NCI-H146 (cell line): Measurements from ENCODE around the gene SCNN1G.
A peak's percentile ranks its signal among the peaks of the same experiment; 100 is the strongest.
"Not testable (repeated sequence)": the region's sequence is repeated elsewhere in the genome, so short reads cannot be mapped to it uniquely, and the experiment has no call there.

Experiments used
- DNase-seq: peaks from one replicate; lab custom pipeline; 2025; lab: John Stamatoyannopoulos, UW

SCNN1G gene, protein sequence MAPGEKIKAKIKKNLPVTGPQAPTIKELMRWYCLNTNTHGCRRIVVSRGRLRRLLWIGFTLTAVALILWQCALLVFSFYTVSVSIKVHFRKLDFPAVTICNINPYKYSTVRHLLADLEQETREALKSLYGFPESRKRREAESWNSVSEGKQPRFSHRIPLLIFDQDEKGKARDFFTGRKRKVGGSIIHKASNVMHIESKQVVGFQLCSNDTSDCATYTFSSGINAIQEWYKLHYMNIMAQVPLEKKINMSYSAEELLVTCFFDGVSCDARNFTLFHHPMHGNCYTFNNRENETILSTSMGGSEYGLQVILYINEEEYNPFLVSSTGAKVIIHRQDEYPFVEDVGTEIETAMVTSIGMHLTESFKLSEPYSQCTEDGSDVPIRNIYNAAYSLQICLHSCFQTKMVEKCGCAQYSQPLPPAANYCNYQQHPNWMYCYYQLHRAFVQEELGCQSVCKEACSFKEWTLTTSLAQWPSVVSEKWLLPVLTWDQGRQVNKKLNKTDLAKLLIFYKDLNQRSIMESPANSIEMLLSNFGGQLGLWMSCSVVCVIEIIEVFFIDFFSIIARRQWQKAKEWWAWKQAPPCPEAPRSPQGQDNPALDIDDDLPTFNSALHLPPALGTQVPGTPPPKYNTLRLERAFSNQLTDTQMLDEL

DNA sequence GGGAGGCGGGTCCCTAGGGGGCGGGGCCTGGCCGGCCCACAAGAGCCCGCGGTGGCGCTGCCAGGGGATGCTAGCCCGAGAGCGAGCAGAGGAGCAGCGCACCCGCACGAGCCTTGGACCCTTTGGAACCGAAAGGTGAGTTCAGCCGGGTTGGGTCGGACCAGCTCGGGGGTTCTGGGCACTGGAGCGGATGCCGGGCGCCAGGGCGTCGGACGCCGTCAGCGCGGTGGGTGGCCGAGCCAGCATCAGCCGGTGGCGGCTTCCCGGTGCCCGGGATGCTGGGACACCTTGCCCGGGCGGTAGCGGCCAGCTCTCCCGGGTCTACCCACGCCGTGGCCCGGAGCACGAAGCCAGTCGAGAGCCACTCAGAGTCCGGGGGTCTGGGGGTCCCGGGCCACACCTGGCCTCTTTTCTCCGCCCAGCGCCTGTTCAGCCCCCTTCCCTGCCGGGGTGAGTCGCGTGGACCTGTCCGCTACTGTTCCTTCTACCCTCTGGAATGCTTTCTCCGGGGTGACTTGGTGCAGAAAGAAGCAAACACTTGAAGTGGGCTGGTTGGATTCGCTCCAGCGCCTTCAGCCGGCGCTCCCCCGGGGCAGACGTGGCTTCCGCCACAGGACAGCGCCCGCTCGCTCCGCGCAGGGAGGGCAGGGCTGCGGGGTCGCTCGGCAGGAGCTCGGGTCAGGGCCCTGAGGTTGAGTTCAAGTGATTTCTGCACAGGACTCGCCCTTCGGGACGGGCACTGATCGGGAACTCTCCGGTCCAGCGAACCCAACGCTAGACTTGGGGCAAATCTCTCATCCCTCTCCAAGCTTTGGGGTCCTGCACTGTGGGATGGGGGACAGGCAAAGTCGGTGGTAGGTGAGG, at the start of gene SCNN1G:
TSS of gene SCNN1G (plus strand) at position 67 of the 864 bp plus-strand sequence. CDS start 3,527 bp downstream, outside the sequence.
- DNase-seq = peak; percentile 44

DNA sequence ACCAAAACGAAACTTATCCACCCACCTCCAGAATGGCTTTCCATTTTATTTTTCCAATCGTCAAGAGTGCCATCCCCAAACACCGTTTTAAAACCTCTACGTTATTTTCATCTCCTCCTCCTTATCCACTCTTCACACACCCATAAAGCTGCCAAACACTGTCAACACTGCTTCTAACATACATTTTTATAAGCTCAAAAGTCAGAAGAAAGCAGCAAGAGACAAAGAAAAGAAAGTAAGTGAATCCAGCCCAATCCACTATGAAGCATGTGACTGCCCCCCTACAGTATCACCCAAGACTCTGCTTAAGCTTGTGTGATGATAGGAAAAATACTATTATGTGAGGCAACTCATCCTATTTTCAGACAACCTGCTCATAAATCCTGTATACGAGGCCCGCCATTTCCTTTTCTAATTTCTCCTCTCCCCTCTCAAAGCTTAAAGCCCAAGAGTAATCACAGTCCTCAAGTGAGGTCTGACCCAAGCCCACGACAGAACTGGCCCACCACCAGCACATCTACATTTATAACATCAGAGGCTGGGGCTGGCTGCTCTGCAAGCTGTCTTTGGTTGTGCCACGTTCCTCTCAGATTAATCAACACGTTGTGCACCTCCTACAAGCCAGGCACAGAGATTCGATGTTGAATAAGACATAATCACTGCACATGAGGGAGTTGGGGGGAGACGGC, 49.6 kb upstream of the SCNN1G start:
- no peak for DNase-seq

DNA sequence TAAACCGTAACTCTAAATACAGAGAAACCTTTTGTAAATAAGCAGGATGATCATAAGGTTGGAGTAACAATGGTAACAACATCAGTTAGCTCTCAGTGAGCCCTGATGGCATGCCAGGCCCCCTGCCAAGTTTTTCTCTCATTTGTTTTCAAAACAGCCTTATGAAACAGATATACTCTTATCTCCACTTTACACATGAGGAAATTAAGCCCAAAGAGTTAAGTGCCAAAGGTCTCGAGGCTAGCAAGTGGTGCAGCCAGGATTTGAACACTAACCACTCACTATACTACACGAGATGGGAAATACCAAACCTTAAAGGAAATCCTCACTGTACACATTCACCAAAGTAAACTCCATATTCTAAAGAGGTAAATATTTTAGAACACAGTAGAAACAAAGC, 48.3 kb upstream of the SCNN1G start:
- no peak for DNase-seq

DNA sequence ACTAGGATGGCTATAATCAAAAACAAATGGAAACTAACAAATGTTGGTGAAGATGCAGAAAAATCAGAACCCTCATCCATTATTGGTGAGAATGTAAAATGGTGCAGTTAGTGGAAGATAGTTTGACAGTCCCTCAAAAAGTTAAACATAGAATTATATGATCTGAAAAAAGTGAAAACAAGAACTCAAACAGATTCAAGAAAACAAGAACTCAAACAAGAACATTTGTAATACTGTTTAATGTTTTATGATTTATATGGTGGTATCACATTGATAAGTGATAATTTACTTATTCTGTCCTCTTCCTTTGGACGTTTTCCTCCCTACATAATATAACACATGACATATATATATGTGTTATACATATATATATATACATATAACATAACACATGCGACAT, 45.3 kb upstream of the SCNN1G start:
- no peak for DNase-seq

DNA sequence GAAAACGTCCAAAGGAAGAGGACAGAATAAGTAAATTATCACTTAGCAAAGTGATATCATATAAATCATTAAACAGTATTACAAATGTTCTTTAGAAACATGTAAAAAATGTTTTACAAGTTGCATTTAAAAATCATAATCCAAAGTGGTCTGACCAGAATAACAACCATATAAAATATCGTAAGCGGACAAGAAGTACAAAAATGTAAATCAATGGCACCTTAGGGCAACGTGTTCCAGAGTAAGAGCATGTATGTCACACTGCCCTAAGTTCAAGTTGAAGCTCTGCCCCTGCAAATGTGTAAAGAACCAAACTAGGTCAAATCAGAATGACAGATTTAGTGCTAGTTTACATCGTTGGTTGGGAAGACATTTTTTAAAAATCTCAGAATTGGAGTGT, 44.7 kb upstream of the SCNN1G start:
- DNase-seq = no peak

DNA sequence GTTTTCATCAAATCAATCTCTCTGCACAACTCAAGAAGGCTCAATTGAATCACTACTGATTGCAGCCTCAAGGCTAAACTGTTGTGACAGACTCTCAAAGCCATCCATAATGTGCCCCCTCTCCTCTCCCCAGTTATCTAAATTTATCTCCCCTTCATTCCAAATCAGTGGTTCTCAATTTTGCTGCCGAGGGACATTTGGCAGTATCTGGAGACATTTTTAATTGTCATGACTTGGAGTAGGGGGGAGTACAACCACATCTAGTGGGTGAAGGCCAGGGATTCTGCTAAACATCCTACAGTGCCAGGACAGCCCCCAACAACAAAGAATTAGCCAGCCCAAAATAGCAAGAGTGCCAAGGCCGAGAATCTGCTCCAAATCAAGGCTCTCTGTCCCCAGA, 42.4 kb upstream of the SCNN1G start:
- DNase-seq = no peak

DNA sequence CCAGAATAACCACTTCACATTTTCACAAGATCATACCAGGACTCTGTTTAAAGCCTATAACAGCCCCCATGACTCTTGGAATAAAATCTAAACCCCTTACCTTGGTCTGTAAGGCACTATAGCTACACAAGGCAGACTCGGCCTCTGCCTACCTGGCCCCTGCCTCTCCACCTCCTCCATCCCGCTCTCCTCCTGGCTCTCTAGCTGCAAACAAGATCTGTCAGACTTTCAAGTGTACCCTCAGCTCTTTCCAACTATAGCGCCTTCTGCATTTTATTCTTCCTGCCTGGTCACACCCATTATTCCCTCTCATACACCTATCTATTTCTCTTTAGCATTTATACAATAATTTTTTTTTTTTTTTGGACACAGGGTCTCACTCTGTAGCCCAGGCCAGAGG, 41.5 kb upstream of the SCNN1G start:
- DNase-seq = no peak

DNA sequence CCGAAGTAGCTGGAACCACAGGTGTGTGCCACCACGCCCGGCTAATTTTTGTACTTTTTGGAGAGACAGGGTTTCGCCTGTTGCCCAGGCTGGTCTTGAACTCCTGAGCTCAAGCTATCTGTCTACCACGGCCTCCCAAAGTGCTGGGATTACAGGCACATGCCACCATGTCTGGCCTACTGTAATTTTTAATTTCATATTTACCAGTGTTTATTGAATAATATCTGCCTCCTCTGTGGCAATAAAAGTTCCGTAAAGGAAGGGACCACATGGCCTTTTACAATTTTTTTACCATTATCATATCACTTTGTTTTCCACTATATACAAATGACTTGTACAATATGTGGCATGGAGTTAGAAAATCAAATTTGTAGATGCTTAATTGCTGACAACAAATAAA, 41.0 kb upstream of the SCNN1G start:
- no peak for DNase-seq

DNA sequence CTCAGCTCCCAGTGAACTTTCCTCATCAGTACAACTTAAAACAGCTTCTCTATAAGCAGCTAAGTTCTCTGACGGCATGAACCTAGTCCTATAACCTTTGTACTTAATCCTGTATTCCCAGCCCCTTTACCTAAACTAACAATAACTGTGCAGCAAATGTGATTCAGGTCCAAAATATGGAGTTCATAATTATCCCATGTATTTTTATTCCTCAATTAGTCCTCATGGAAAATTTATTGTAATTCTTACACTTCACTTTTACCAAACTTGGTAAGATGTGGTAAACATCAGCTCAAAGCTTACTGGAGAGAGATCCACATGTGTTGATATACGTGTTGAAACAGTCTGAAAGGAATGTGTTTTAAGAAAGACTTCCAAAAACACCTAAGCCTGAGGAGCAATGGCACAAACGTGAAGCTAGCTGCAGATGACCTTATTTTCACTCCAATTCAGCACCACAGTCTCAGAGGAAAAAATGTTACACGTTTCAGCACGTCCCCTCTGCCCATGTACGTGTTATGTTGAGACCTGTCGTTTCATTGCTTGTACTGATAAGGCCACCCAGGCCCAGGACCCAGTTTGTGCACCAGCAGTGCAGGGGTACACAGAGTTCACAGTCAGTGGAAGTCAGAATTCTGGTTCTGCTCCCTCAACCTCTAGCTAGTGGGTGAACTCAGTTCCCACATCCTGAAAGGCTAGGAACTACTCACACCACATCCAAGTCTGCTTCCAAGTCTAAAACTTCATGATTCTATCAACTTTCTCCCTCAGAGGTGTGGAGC, 40.4 kb upstream of the SCNN1G start:
- no peak for DNase-seq

DNA sequence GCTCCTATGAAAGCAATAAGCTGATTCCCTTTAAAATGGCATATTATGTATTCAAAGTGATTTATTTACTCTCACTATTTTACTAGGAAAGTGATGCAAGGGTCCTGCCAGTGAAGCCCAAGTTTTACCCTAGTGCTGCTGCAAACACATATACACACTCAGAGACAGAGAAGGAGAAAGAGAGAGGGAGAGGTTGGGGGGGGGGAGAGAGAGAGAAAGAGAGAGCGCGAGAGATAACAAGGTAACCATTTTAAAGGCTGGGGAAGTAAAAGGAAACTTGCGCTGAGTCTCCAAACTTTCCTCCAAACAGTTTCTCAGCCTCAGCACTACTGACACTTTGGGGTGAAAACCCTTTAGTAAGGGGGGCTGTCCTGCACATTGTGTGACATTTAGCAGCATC, 39.2 kb upstream of the SCNN1G start:
- DNase-seq = no peak

DNA sequence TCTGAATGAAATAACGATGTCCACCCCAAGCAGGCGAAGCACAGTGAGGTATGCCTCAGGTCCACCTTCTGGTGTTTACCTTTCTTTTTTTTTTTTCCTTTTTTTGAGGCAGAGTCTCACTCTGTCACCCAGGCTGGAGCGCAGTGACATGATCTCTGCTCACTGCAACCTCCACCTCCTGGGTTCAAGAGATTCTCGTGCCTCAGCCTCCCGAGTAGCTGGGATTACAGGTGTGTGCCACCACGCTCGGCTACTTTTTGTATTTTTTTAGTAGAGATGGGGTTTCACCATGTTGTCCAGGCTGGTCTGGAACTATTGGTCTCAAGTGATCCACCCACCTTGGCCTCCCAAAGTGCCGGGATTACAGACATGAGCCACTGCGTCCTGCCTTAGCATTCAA, 38.2 kb upstream of the SCNN1G start:
- not testable (repeated sequence) for DNase-seq

DNA sequence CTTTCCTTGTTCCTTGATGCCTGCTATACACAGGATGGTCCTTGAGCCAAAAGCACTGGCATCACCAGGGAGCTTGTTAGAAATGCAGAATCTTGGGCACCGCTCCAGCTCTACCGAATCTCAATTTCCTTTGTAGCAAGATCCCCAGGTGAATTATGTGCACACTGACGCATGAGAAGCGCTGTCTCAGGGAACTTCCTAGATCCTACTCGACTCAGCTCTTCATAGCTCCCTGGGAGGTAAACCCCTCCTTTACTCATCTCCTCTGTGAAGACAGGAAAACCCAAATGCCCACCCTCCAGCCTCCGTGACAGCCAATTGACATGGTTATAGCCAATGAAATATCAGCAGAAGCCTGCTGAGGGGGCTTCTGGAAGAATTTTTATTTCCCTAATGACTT, 37.4 kb upstream of the SCNN1G start:
- DNase-seq = peak; percentile 74

DNA sequence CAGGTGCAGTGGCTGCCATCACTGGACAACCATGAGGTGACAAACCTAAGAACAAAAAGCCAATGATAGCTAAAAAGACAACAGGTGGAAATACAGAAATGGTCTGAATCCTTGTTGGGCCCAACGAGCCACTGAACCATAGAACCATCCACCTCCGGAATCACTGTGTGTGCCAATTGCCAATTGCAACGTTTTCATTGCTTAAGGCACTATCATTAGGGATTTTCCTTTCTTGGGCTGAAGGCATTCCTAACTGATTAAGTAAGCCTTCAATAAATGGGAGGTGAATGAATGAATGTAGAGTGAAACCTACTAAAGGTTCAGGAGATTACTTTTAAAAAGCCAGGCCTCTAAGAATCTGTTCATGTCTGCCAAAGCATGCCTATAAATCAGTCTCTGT, 36.9 kb upstream of the SCNN1G start:
- DNase-seq = no peak

DNA sequence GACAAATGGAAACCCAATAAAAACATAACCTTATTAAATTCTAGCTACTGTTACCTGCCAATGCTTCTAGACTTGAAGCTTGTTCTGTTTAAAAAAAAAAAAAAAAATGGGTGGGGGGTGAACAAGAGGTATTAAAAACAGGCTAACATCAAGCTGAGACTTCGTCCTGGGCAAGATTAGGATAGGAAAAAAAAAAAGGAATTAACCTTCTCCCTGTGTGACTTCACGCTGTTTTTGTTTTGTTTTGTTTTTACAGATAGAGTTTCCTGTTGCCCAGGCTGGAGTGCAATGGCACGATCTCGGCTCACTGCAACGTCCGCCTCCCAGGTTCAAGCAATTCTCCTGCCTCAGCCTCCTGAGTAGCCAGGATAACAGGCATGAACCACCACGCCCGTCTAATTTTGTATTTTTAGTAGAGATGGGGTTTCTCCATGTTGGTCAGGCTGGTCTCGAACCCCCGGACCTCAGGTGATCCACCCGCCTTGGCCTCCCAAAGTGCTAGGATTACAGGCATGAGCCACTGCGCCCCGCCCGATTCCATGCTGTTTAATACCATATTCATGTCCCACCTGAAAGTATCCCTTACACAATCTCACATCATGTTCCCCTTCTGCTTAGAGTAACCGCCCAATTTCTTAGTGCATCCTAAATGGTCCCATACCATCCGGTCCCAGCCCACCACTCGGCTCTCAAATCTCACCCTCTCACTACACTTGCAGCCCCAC, 35.5 kb upstream of the SCNN1G start:
- no peak for DNase-seq

DNA sequence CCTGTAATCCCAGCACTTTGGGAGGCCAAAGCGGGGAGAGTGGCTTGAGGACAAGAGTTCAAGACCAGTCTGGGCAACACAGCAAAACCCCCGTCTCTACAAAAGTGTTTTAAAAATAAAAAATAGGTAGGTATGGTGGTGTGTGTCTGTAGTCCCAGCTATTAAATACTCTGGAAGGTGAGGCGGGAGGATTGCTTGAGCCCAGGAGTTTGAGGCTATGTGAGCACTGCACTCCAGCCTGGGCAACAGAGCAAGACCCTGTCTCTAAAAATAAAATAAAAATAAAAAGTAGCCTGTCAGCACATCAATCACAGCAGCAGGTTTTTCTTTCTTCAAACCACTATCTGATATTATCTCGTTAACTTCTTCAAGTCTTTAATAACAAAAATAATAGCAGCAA, 34.9 kb upstream of the SCNN1G start:
- no peak for DNase-seq

DNA sequence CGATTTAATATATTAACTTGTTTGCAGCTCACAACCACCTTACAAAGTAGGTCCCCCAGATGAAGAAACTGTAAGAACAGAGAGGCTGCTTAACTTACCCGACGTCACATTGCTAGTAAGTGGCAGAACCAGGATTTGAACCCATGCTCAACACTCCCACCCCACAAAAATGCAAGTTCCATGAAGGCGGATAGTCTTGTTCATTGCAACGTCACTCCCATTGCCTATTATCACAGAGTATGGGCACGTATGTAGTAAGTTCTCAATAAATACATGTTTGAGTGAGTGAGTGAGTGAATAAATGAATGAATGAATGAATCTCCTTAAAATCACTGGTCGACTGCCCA, 34.4 kb upstream of the SCNN1G start:
- no peak for DNase-seq

DNA sequence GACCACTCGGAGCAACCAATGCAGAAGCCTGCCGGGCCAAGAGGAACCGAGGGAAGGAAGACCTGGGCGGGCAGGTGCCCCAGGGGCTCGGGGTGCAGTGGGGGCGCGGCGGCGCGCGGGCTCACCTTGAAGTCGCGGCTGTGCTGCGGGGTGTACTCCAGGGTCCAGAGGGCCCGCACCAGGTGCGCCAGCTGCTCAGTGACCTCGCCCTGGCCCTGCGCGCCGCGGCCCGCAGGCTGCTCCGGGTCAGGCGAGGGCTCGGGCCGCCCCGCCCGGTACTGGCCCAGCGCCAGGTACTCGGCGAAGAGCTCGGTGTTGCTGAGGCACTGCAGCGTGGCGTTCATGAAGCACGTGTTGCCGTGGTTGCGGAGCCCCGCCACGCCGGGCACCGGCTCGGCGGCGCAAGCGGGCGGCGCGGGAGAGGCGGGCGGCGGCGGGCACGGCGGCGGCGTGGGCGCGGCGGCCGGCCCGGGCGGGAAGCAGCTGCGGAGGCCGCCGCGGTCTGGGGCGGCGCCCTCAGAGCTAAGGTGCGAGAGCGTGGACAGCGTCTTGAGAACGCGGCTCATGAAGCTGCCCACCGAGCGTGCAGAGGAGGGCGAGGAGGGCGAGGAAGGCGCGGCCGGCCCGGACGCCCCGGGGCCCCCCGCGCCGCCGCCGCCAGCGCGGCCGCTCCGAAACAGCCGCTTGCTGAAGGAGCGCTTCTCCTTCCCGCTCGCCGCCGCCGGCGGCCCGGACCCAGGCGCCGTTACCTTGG, 33.9 kb upstream of the SCNN1G start:
- DNase-seq = peak; percentile 66

DNA sequence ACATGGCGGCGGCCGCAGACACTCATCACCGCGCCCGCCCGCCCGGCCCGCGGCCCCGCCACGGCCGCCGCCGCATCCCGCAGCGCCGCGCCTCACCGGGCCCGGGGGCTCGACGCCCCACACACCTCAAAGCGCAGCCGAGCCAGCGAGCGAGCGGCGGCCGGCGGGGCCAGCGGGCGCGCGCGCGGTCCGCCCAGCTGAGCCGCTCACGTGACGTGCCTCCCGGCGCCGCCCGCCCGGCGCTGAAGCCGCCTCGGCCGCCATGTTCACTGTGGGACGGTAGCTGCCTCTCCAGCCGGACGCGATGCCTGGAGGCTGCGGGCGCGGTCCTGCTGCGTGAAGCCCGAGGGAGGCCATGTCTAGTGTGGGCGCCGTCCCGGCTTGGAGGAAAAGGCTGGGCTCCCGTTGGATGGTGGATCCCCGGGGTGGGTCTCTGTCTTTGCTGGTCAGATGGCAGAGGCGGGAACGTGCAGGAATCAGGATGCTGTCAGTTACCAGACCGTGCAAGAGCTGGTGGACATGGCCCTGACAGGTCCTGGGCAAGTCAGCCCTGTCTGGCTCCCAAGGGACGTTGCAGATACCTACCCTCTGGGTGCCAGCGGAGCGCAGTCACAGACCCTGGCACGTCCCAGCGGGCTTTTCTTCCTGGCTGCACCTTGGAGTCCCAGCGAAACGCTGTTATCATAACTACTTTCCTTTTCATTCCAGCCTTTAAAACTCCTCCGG, 33.1 kb upstream of the SCNN1G start, which contains the start of gene USP31:
TSS of gene USP31 (minus strand) at position 186 of the 726 bp plus-strand sequence. CDS start at position 4, 182 bp downstream.
- DNase-seq = peak; percentile 97

DNA sequence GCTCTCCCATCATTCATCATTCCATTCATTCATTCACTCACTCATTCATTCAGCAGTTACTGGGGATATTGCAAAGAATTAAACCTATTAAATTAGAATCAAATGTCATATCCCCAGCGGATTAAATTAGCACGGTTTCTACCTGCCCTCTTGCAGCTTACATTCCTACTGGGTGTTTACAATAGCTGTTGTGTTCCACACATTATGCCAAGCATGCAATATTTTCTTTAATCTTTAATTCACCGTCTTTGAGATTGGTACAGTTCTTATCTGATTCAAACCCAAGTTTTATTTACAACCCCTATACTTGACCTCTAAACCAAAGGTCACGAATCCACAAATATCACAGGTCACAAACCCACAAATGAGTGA, 32.6 kb upstream of the SCNN1G start:
- DNase-seq = no peak
